ENCODE data around the gene SLC2A2.

GRCh38 chr3:171026597-171027293, at the start of gene SLC2A2:
- TF ChIP-seq POLR2A (IDR thresholded peaks at IDR 0.05) (no peak), CTCF (IDR thresholded peaks at IDR 0.05) (no peak)

All from suprapubic skin (tissue), 3 donors.